H1 (cell line): ENCODE measurements around the gene ADIPOR2.

Experiments
- CEBPB ChIP-seq: IDR thresholded peaks from 2 replicates; pipeline ENCODE4 v1.6.1; 2012; ENCODE audit warnings: low read depth, low read length
- GABPA ChIP-seq: IDR thresholded peaks from 2 replicates; pipeline ENCODE4 v1.6.1; 2011; ENCODE audit warnings: mild to moderate bottlenecking, low read length, moderate library complexity, borderline replicate concordance; ENCODE audit not compliant: insufficient read depth
- POLR2A ChIP-seq, 2 experiments: IDR thresholded peaks; 1 replicate in 1 of 2; 2 replicates in 1 of 2; pipeline ENCODE4 v1.6.1; 2011; ENCODE audit warnings: low read depth in 2 of 2, low read length in 2 of 2, mild to moderate bottlenecking in 2 of 2; ENCODE audit errors: control extremely low read depth in 1 of 2
- POLR2AphosphoS5 ChIP-seq: IDR thresholded peaks from 2 replicates; pipeline ENCODE4 v1.6.1; 2011; ENCODE audit warnings: low read depth, low read length
- RNF2 ChIP-seq: fragments of 200-900, 300-1000 bp; sonication (generic); IDR thresholded peaks from 2 replicates; pipeline ENCODE4 v1.7.1; 2016; ENCODE audit warnings: borderline replicate concordance, low read depth, mild to moderate bottlenecking, antibody characterized with exemption, low read length; ENCODE audit not compliant: poor library complexity, severe bottlenecking; ENCODE audit errors: missing control alignments
- SIN3A ChIP-seq, 2 experiments: IDR thresholded peaks in 1 of 2; conservative IDR thresholded peaks in 1 of 2; 2 replicates each; pipeline ENCODE4 v1.6.1; 2011 to 2012; ENCODE audit warnings: low read length in 2 of 2, improper control_type of control experiment in 1 of 2, low read depth in 1 of 2, mild to moderate bottlenecking in 1 of 2
- TEAD4 ChIP-seq: IDR thresholded peaks from 2 replicates; pipeline ENCODE4 v1.6.1; 2012; ENCODE audit warnings: low read depth, low read length, inconsistent platforms, mixed read lengths
- YY1 ChIP-seq: IDR thresholded peaks from 2 replicates; pipeline ENCODE4 v1.6.1; 2011; ENCODE audit warnings: low read depth, mild to moderate bottlenecking, low read length
- ZNF274 ChIP-seq: IDR thresholded peaks from 2 replicates; pipeline ENCODE4 v1.7.0; 2012; ENCODE audit warnings: low read length, borderline replicate concordance; ENCODE audit errors: extremely low read depth

- no peak for TF ChIP-seq ZNF274
- TF ChIP-seq GABPA, result no peak
- TF ChIP-seq TEAD4, result no peak
- TF ChIP-seq RNF2, result no peak
- TF ChIP-seq YY1, result no peak
- no peak for TF ChIP-seq POLR2A (IDR thresholded peaks at IDR 0.05; ENCODE audit: control extremely low read depth in 1 of 2, low read depth in 2 of 2, low read length in 2 of 2)
- TF ChIP-seq CEBPB, result no peak
- TF ChIP-seq SIN3A (conservative IDR thresholded peaks at IDR 0.05 in 1 of 2, IDR thresholded peaks at IDR 0.05 in 1 of 2; ENCODE audit: low read depth in 1 of 2, low read length in 2 of 2), result no peak
- TF ChIP-seq POLR2AphosphoS5, result no peak
Measured at GRCh38 chr12:1815814-1816729, 125.2 kb downstream of the ADIPOR2 start.
